Mammary epithelial cell (primary cell): ENCODE results near the gene TADA2B.

Source experiments
- EZH2 ChIP-seq: IDR thresholded peaks from 2 replicates; pipeline ENCODE4 v1.6.1; 2012; ENCODE audit warnings: low read length, inconsistent platforms, borderline replicate concordance
- TF ChIP-seq, protein P1 (sequence below), 2 donors: IDR thresholded peaks in 1 of 2; conservative IDR thresholded peaks in 1 of 2; 2 replicates each; pipeline ENCODE4 v1.5.1; 2011 to 2012; ENCODE audit warnings: inconsistent platforms in 2 of 2, low read length in 2 of 2, mild to moderate bottlenecking in 2 of 2, control low read depth in 1 of 2, low read depth in 1 of 2; ENCODE audit not compliant: insufficient read depth in 1 of 2; ENCODE audit errors: extremely low read depth in 1 of 2

GRCh38 chr4:7051144-7051495 is 7.9 kb downstream of the TADA2B start:
- TF ChIP-seq EZH2 = no peak
- TF ChIP-seq, protein P1, sequence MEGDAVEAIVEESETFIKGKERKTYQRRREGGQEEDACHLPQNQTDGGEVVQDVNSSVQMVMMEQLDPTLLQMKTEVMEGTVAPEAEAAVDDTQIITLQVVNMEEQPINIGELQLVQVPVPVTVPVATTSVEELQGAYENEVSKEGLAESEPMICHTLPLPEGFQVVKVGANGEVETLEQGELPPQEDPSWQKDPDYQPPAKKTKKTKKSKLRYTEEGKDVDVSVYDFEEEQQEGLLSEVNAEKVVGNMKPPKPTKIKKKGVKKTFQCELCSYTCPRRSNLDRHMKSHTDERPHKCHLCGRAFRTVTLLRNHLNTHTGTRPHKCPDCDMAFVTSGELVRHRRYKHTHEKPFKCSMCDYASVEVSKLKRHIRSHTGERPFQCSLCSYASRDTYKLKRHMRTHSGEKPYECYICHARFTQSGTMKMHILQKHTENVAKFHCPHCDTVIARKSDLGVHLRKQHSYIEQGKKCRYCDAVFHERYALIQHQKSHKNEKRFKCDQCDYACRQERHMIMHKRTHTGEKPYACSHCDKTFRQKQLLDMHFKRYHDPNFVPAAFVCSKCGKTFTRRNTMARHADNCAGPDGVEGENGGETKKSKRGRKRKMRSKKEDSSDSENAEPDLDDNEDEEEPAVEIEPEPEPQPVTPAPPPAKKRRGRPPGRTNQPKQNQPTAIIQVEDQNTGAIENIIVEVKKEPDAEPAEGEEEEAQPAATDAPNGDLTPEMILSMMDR (conservative IDR thresholded peaks at IDR 0.05 in 1 of 2, IDR thresholded peaks at IDR 0.05 in 1 of 2; ENCODE audit: extremely low read depth in 1 of 2, insufficient read depth in 1 of 2, low read depth in 1 of 2, low read length in 2 of 2) = no peak
